ENCODE data around the gene DHX58.

The DHX58 gene

DNA sequence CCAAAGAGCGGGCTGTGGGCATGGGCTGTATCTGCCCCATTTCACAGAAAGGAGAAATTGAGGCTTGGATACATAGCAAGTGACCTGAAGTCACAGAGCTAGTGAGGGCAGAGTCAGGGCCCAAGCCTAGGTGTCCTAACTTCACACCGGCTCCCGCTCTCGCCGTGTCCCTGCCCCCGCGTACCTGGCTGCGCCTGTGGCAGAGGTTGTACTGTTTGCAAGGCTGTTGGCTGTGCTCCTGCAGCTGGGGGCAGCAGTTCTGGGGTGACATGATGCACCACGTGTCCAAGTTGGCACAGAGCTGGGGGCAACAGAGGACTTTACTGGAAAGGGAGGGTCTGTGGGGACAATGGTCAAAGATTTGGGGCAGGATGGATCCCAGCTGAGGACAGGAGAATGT is 3.4 kb downstream of the DHX58 start:
- Histone ChIP-seq H3K4me1 (ENCODE audit: control insufficient read depth, insufficient read depth, low read length) (peaks cover 28% of the 10 kb centered on the region), H3K27me3 (ENCODE audit: control insufficient read depth in 1 of 2, insufficient read depth in 2 of 2, low read length in 2 of 2) (no peaks in the 10 kb centered on the region), H3K9ac (ENCODE audit: low read length in 2 of 2) (no peak overlapping the region), H3K4me3 (ENCODE audit: low read length in 2 of 2) (no peak overlapping the region), H3K9me3 (ENCODE audit: control insufficient read depth in 2 of 2, low read length in 2 of 2) (no peaks in the 10 kb centered on the region), H3K36me3 (ENCODE audit: control insufficient read depth in 2 of 2, insufficient read depth in 2 of 2, low read length in 2 of 2) (peaks cover 8 to 9% of the 10 kb centered on the region in 2 donors), H3K27ac (ENCODE audit: low read length) (no peak overlapping the region)

DNA sequence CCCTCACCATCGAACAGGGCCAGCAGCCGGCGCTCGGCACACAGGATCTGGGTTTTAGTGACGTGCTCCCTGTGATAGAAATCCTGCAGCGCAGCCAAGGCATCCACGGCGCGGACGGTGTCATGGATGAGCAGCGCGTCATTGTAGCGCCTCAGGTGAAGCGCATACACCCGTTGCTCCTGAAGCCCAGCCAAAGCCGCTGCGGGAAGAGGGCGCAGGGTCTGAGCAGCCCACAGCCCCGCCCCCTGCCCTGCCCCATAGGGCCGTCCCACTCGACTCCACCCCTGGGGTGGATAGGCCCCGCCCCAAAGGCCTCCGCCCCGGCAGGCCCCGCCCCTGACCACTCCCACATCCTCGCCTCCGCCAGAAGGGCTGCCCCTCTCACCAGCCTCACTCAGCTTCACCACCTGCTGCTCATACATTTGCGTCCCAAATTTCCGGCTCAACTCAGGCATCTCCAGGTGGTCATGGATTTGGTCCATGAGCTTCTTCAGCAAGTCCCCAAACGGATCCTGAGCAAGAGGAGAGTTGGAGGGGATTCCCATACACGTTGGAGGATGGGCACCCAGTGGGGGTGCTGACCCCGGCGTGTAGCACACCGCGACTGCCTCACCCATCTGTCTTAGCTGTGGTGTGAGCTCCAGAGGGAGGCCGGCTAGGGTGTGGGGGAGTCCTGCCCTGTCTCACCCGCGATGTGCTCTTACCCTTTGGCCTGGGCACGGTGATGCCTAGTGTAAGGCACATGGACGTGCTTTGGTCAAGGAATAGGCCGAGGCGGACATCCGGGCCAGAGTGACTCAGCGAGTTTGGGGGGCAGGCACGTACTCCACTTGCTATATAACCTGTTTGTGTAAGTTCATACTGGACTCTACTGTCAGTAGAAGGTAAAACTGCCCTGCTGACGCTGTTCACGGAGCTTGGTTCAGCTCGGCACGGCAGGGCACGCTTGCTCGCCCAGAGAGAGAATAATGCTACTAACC is 4.6 kb downstream of the DHX58 start:
- Histone ChIP-seq H3K4me3 (ENCODE audit: low read length in 2 of 2) (peak overlapping the region in 1 of 2 donors; percentile 40), H3K9me3 (ENCODE audit: control insufficient read depth in 2 of 2, low read length in 2 of 2) (no peaks in the 10 kb centered on the region), H3K27ac (ENCODE audit: low read length) (no peak overlapping the region), H3K27me3 (ENCODE audit: control insufficient read depth in 1 of 2, insufficient read depth in 2 of 2, low read length in 2 of 2) (no peaks in the 10 kb centered on the region), H3K9ac (ENCODE audit: low read length in 2 of 2) (no peak overlapping the region), H3K4me1 (ENCODE audit: control insufficient read depth, insufficient read depth, low read length) (peaks cover 23% of the 10 kb centered on the region), H3K36me3 (ENCODE audit: control insufficient read depth in 2 of 2, insufficient read depth in 2 of 2, low read length in 2 of 2) (peaks cover 9 to 12% of the 10 kb centered on the region in 2 donors)

DNA sequence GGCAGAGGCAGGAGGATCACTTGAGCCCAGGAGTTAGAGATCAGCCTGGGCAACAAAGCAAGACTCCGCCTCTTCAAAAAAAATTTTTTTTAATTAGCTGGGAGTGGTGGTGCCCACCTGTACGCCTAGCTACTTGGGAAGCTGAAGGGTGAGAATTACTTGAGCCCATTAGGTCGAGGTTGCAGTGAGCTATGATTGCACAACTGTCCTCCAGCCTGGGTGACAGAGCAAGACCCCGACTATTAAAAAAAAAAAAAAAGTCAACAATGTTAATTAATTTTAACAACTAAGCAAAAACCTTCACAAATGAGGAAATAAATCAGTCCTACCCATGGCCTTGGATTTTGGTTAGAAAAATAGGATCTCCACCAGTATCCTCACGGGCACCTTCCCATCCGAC is 5.4 kb downstream of the DHX58 start:
- no peaks in the 10 kb centered on the region for H3K9me3 ChIP-seq (ENCODE audit: control insufficient read depth in 2 of 2, low read length in 2 of 2)
- H3K9ac ChIP-seq (ENCODE audit: low read length in 2 of 2): no peak overlapping the region
- H3K4me1 ChIP-seq (ENCODE audit: control insufficient read depth, insufficient read depth, low read length): peaks cover 18% of the 10 kb centered on the region
- H3K36me3 ChIP-seq (ENCODE audit: control insufficient read depth in 2 of 2, insufficient read depth in 2 of 2, low read length in 2 of 2): peaks cover 9 to 12% of the 10 kb centered on the region in 2 donors
- no peak overlapping the region for H3K27ac ChIP-seq (ENCODE audit: low read length)
- no peak overlapping the region for H3K4me3 ChIP-seq (ENCODE audit: low read length in 2 of 2)
- no peaks in the 10 kb centered on the region for H3K27me3 ChIP-seq (ENCODE audit: control insufficient read depth in 1 of 2, insufficient read depth in 2 of 2, low read length in 2 of 2)

GRCh38 chr17:42106009-42106408 is 6.5 kb downstream of the DHX58 start:
- Histone ChIP-seq H3K27ac (ENCODE audit: low read length) (no peak overlapping the region), H3K9ac (ENCODE audit: low read length in 2 of 2) (no peak overlapping the region), H3K4me1 (ENCODE audit: control insufficient read depth, insufficient read depth, low read length) (peaks cover 10% of the 10 kb centered on the region), H3K9me3 (ENCODE audit: control insufficient read depth in 2 of 2, low read length in 2 of 2) (no peaks in the 10 kb centered on the region), H3K27me3 (ENCODE audit: control insufficient read depth in 1 of 2, insufficient read depth in 2 of 2, low read length in 2 of 2) (no peaks in the 10 kb centered on the region), H3K4me3 (ENCODE audit: low read length in 2 of 2) (no peak overlapping the region), H3K36me3 (ENCODE audit: control insufficient read depth in 2 of 2, insufficient read depth in 2 of 2, low read length in 2 of 2) (peaks cover 9 to 12% of the 10 kb centered on the region in 2 donors)

- Histone ChIP-seq H3K4me3 (ENCODE audit: low read length in 2 of 2) (no peak overlapping the region), H3K4me1 (ENCODE audit: control insufficient read depth, insufficient read depth, low read length) (peaks cover 7% of the 10 kb centered on the region), H3K36me3 (ENCODE audit: control insufficient read depth in 2 of 2, insufficient read depth in 2 of 2, low read length in 2 of 2) (peaks cover 9 to 12% of the 10 kb centered on the region in 2 donors), H3K9me3 (ENCODE audit: control insufficient read depth in 2 of 2, low read length in 2 of 2) (no peaks in the 10 kb centered on the region), H3K27ac (ENCODE audit: low read length) (no peak overlapping the region), H3K27me3 (ENCODE audit: control insufficient read depth in 1 of 2, insufficient read depth in 2 of 2, low read length in 2 of 2) (no peaks in the 10 kb centered on the region), H3K9ac (ENCODE audit: low read length in 2 of 2) (no peak overlapping the region)
Measured at GRCh38 chr17:42104264-42104663, 8.2 kb downstream of the DHX58 start.

DNA sequence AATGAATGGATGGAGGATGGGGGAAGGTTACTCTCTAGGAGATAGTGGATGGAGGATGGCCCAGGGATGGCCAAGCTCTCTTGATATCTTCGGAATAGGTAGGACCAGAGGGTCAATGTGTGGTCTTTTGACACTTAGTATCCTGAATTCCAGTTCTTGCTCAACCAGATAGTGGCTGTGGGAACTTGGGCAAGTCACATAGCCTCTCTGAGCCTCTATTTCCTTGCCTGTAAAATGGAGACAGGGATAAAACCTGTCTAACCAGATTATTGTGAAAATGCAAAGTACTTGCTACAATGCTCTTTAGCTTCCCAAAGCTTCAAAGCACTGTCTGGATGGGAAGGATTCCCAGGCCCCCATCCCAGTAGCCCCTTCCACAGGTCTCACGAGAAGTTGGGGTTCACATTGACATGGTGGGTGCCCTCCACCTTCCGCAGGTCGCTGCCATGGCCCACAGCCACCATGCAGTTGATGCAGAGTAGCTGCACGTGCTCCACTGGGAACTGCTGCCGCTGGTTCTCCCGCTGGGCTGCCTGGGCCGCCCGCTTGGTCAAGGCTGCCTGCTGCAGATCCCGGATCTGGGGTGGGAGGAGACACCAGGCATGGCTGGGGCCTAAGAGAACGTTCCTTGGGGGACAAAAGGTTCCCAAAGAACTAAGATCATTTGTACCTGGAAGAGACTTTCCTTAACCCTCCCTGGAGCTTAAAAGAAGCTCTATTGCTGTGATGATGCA is 9.1 kb downstream of the DHX58 start:
- Histone ChIP-seq H3K36me3 (ENCODE audit: control insufficient read depth in 2 of 2, insufficient read depth in 2 of 2, low read length in 2 of 2) (peaks cover 2 to 12% of the 10 kb centered on the region in 2 donors), H3K9ac (ENCODE audit: low read length in 2 of 2) (no peak overlapping the region), H3K27ac (ENCODE audit: low read length) (no peak overlapping the region), H3K27me3 (ENCODE audit: control insufficient read depth in 1 of 2, insufficient read depth in 2 of 2, low read length in 2 of 2) (no peaks in the 10 kb centered on the region), H3K4me3 (ENCODE audit: low read length in 2 of 2) (no peak overlapping the region), H3K4me1 (ENCODE audit: control insufficient read depth, insufficient read depth, low read length) (peaks cover 7% of the 10 kb centered on the region), H3K9me3 (ENCODE audit: control insufficient read depth in 2 of 2, low read length in 2 of 2) (no peaks in the 10 kb centered on the region)

GRCh38 chr17:42101513-42102292 is 10.8 kb downstream of the DHX58 start:
- Histone ChIP-seq H3K27ac (ENCODE audit: low read length) (no peak overlapping the region), H3K27me3 (ENCODE audit: control insufficient read depth in 1 of 2, insufficient read depth in 2 of 2, low read length in 2 of 2) (peaks cover 14 to 15% of the 10 kb centered on the region in 2 donors), H3K9ac (ENCODE audit: low read length in 2 of 2) (no peak overlapping the region), H3K4me3 (ENCODE audit: low read length in 2 of 2) (no peak overlapping the region), H3K36me3 (ENCODE audit: control insufficient read depth in 2 of 2, insufficient read depth in 2 of 2, low read length in 2 of 2) (peaks cover 2 to 12% of the 10 kb centered on the region in 2 donors), H3K4me1 (ENCODE audit: control insufficient read depth, insufficient read depth, low read length) (peaks cover 7% of the 10 kb centered on the region), H3K9me3 (ENCODE audit: control insufficient read depth in 2 of 2, low read length in 2 of 2) (no peaks in the 10 kb centered on the region)

- Histone ChIP-seq H3K9me3 (ENCODE audit: control insufficient read depth in 2 of 2, low read length in 2 of 2) (no peaks in the 10 kb centered on the region), H3K27ac (ENCODE audit: low read length) (no peak overlapping the region), H3K4me1 (ENCODE audit: control insufficient read depth, insufficient read depth, low read length) (peaks cover 7% of the 10 kb centered on the region), H3K9ac (ENCODE audit: low read length in 2 of 2) (peak overlapping the region in 1 of 2 donors; percentile 36), H3K36me3 (ENCODE audit: control insufficient read depth in 2 of 2, insufficient read depth in 2 of 2, low read length in 2 of 2) (peaks cover 0 to 4% of the 10 kb centered on the region in 2 donors), H3K27me3 (ENCODE audit: control insufficient read depth in 1 of 2, insufficient read depth in 2 of 2, low read length in 2 of 2) (peaks cover 23 to 27% of the 10 kb centered on the region in 2 donors), H3K4me3 (ENCODE audit: low read length in 2 of 2) (no peak overlapping the region)
Measured at GRCh38 chr17:42098730-42099399, 13.6 kb downstream of the DHX58 start.

DNA sequence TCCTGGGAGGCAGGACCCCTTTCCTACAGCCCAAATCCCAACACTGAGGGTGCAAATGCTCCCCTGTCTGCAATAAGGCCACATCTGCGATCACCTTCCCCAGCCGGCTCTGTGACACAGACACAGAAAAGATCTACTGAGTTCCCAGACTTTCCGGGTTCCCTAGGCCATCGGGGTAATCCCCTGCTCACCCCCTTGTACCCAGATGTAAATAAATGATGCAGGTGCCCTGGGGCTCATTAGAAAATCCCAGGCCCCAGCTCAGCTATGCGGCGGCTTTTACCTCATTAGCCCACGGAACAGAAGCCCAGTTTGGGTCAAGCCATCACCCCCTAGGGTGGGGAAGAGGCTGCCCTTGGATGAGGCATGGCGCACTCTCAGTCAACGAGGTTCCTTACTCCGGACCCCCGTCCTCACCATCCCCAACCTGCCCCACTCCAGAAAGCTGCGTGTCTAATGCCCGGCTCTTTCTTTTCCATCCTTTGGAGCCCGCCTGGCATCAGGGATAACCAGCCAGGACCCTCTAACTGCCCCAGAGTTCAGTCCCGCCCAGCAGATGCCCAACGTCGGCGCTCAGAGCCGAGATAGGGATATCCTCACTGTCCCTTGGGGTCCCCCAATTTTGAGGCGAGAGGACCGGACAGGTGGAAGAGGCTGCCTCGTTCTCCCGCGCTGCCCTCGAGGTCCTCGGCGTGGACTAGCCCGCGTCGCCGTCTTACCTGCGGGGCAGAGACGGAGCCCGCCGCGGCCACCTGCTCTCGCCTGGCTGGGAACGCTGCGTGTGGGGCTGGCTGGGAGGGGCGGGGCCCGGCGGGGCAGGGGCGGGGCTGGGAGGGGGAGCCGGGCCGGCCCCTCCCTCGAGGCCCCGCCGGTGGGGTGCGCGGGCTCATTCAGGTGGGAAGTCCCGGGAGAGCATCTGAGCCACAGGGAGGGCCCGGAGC is 14.6 kb downstream of the DHX58 start, which contains the start of gene ZNF385C:
TSS of gene ZNF385C (minus strand) at position 783 of the 941 bp plus-strand sequence. CDS start 35,417 bp downstream, outside the sequence.
- H3K4me3 ChIP-seq (ENCODE audit: low read length in 2 of 2): no peak within 1 kb of the TSS

More for the DNA sequence above, 14.6 kb downstream of the DHX58 start, which contains the start of gene ZNF385C:
- H3K9me3 ChIP-seq (ENCODE audit: control insufficient read depth in 2 of 2, low read length in 2 of 2): no peaks in the 10 kb centered on the region
- H3K27ac ChIP-seq (ENCODE audit: low read length): no peak within 1 kb of the TSS
- H3K4me1 ChIP-seq (ENCODE audit: control insufficient read depth, insufficient read depth, low read length): peaks cover 7% of the 10 kb centered on the region
- H3K27me3 ChIP-seq (ENCODE audit: control insufficient read depth in 1 of 2, insufficient read depth in 2 of 2, low read length in 2 of 2): peaks cover 23 to 27% of the 10 kb centered on the region in 2 donors
- peak within 1 kb of the TSS in 1 of 2 donors; percentile 36 for H3K9ac ChIP-seq (ENCODE audit: low read length in 2 of 2)
- H3K36me3 ChIP-seq (ENCODE audit: control insufficient read depth in 2 of 2, insufficient read depth in 2 of 2, low read length in 2 of 2): peaks cover 0 to under 1% of the 10 kb centered on the region in 2 donors
